Activated T-helper 9 cell treated with anti-CD3 and anti-CD28 coated beads, Interleukin-2, amount 50 U/mL, for 16 hours (primary cell): ENCODE measurements around the gene PRR30.

ENCODE experiments used
- DNase-seq: peaks from one replicate; pipeline ENCODE4 v3.0.0-alpha.2; 2020; ENCODE audit warnings: low read depth

PRR30 gene

DNA sequence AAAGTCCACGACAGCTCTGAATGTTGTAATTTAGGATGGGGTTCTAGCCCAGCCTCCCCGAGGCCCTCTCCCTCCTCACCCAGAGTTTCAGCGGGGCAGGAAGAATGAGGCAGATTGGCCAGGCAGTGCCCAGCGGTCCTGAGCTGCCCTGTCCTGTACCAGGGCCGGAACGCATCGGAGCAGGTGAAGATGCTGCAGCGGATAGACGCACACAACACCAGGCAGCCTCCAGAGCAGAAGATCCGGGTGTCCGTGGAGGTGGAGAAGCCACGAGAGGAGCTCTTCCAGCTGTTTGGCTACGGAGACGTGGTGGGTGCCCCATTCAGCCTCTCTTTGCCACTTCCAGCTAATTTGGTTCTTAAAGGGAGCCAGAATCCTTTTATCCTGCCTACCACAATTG lies 41.9 kb downstream of the PRR30 start:
- DNase-seq = no peak

DNA sequence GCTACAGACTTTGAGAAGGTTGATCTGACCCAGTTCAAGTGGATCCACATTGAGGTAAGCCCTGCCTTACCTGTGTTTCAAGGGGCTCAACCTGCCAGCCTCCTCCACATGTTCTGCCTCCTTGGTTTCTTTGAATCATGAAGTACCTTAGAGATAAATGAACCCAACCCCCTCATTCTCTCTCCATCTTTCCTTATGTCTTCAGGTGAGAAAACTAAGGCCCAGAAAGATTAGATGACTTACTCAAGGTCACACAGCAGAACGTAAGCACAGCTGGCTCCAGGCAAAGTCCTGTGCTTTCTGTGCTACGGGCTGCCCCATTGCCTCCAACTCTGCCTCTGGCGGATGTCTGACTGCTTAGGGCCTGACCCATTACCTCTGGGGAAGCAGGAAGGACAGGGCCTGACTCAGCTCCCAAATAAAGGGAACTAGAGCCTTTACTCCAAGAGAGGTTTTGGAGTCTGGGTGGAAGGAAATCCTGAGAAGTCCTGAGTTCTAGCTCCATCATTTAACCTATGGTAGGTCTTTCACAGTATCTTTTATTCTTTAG lies 42.4 kb downstream of the PRR30 start:
- DNase-seq = no peak

DNA sequence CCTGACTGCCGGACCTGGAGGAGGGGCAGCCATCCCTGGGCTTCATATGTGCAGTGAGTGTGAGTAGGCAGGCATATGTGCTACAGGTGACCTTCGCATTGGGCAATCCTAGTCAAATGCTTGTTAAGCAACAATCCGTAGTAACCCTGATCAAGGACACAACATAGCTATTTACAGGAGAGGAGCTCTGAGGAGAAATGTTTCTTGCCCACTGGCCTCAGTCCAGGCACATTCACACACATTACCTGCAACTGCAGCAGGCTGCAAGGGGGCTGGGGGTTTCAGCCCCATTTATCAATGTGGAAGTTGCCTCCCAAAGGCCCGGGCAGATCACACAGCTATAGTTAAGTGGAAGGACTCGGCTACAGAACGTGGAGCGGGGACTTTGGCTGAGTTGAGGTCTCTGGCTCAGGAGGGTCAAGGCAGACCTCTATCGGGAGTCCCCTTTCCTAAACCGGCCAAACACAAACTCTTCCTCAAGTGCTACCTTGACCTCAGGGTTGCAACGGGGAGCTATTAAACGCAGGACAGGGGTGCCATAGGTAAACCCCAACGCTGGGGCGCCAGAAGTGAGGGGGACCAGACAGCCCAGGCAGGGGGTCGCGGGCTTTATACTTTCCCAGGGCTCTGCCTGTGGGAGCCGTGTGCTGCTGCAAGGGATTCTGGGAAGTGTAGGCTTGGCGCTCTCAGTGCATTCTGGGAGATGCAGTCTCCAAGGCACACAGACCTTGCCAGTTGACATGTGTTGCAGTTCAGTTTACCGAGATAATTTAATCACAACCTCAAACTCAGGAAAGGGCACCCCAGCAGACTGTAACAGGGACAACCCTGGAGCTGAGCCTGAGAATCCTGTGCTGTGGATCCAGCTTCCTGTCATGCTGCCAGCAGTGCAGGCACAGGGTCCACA lies 43.2 kb downstream of the PRR30 start:
- no peak for DNase-seq

DNA sequence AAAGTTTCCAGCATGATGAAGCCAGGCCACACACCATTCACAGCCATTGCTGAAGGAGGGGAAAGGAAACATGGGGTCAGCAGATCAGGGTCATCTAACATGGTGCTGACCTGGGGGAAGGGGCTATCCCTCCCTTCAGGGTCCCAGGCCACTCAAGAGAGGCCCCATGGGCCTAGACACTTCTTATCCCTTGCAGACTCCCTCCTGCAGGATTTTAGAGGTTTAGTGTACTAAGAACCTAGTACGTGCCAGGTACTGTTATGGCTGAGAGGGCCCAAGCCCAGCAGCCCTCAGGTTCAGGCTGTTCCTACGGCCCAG lies 43.8 kb downstream of the PRR30 start:
- no peak for DNase-seq

DNA sequence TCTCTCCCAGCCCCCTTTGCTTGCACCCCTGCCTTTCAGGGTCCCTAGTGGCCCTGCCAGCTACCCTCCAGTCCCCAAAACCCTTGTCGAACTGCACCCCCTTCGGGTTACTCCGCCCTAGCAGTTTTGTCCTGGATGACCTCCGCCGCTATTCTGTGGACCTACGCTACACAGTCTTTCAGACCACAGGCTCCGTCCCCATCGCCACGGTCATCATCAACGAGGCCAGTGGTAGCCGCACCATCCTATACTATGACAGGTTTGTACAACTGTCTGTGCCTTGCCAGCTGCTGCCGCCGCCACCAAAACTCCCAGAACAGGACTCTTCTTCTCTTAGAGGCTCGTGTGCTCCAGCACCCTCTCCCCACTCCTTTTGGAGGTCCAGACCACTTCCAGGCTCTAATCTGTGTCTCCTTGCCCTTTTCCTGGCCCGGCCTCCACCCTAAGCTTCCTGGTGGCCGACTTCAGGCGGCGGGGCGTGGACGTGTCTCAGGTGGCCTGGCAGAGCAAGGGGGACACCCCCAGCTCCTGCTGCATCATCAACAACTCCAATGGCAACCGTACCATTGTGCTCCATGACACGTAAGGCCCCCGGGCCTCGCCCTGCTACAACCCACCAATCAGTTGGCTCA lies 44.7 kb downstream of the PRR30 start:
- DNase-seq = no peak

DNA sequence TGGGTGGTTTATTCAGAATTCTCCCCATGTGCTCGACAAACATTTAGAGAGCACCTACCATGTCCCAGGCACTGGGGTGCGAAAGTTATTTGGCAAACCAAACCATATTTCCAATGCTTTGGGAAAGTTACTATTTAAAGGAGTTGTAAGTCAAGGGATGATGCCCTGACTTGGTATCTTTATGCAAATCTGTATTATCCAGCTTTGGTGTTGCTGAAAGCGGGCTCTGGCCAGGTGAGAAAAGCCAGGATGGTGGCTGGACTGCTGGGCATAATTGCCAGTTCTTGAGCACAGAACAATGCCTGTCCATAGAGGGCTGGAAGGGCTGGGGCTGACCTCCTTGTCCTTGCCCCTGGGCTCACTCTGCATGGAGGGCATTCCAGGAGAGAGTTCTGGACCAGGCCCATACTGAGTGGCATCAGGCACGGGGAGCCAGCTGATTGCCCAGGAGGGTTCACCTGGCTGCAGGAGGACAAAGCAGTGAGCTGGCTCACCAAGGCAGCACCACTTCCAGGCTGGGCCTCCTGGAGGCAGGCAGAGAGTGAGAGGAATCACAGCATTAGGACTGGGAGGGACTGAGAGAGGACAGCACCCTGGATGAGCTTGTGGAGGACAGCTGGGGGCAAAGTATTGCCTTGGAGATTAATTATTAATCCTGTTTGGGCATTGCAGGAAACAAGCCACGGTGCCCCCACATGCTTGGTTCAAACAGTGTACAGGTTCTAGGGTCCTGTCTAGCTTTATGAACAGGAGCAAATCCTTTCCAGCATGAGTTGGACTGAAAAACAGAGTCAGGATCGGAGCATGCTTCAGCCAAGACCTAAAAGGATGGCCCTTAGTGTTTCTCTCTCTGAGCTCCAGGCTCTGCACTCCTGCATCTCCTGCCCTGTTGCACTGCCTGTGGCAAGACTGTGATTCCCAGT lies 45.5 kb downstream of the PRR30 start:
- DNase-seq = no peak

DNA sequence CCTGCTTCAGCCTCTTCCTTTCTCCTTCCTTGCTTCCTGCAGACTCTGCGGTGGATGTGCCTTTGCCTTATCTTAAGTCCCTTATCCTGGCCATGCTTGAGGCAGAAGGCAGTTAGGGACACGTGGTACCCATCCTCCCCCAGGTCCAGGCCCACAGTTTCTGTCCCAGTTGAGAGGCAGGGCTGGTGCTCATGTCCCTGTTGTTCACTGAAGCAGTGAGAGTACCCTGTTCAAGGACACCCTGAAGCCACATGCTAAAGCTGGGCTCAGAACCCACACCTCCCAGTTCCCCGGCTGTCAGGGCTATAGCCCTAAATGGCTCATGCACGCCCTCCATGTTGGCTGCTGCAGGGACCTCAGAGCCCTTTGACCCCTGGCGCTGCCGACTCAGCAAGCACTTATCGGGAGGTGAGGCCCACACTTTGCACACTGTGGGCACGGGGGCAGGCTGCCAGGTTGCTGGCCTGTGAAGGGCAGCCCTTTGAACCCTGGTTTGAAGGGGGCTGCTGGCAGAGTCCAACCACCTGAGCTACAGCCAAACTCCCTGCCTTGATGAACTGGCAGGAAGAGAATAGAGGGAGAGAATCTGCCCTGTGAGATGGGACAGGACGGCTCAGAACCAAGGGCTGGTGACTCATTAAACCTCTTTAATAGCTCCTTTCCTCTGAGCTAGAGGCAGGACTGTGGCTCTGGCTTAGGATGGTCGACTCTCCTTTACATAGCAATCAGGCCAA lies 46.3 kb downstream of the PRR30 start:
- no peak for DNase-seq

DNA sequence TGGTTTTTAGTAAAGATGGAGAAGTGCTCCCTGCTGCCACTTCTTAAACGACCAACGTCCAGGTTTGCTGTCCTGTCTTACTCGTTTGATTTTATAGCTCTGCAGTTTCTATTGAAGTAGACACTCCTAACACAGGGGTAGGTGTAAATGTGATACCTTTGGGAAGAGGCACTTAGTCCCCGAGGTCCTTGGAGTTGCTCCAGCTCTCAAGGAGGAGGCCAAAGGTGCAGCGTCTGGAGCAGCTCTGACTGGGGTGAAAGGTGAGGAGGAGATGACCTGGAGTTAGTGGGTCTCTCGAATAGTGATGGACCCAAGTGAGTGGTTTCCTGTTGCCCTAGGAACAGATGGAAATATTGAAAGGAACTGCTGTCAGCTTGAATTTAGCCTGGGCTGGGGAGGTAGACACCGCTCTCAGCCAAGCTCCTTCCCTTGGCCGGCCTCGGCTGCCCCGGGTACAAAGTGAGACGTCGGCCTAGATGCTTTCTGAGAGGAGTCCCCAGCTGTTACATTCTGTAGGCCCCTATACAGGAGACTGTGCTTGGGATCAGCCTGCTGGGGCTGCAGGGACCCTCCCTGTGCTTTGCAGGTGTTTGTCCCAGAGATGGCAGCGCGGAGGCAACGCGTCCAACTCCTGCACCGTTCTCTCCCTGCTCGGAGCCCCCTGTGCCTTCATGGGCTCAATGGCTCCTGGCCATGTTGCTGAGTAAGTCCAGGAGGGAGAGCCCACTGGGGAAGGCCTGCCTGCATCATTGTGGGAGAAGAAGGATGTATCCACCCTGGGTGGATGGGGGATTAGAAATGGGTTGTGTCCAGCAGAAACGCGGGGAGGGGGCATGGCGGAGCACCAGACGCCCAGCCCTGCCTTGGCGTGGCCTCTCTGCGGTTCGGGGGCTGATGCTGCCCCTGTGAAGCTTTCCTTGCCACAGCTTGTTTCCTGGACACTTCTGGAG lies 47.2 kb downstream of the PRR30 start:
- no peak for DNase-seq

DNA sequence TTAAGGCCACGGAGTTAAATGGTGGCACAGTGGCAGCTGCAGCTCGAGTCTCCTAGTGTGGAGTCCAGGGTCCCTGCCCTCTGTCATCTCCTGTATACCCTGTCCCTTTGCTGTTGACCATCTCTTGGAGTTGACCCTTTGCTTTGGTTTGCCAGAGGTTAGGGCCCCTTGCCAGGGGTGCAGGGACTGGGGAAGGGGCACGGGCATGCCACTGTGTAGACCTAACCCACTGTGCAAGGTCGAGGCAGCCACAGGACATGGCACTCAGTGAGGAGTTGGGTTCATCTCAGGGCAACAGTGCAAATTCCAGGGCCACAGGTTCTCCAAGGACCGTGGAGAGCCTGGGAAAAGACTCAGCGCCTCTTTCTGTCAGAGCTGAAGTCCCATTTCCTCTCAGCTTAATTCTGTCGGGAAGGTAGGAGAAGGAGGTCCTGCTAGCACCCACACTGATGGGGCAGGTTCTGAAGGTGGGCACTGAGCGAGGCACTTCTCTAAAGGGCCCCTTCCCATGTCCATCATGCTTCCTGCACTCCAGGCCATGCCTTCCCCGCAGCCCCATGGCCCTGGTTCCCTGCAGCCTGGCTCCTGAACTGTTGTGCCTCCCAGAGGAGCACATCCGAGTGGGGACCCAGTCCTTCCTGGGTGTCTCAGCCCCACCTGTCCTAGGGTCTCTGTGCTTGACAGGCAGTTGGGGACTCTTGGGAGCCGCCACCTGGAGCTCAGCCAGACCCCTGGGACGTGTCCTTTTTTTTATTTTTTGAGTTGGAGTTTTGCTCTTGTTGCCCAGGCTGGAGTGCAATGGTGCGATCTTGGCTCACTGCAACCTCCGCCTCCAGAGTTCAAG lies 49.9 kb downstream of the PRR30 start:
- DNase-seq = no peak

DNA sequence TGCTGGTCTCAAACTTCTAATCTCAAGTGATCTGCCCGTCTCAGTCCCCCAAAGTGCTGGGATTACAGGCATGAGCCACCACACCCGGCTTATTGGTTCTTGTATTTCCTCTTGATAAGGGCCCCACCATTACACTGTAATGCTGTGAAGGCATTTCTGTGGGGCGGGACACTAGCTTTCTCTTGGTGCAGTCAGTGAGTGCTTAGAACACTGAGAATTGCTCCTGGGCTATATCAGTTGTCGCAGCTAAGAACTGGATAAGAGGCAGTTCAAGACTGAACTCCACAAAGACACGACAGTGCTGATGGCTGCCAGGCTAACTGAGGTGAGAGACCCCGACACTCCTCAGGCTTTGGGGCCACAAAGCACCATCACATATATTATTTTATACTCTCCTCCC lies 50.6 kb downstream of the PRR30 start:
- no peak for DNase-seq

DNA sequence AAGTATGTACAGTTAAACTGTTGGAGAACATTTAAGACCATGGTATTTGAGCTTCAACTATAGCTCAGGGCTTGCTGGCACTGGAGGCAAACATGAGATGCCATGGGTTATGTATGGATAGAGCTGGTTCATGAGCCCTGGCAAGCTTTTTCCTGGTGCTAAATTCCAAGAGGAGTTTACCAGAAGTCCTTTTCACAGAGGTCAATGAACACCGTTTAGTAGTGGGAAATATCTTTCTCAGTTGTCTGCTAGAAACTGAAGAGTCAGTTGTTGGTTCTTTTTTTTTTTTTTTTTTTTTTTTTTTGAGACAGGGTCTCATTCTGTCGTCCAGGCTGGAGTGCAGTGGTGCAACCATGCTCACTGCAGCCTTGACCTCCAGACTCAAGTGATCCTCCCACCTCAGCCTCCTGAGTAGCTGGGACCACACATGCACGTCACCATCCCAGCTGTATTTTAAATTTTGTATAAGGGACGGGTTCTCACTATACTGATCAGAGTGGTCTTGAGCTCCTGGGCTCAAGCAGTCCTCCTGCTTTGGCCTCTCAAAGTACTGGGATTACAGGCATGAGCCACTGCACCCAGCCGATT lies 51.3 kb downstream of the PRR30 start:
- no peak for DNase-seq
